ENCODE results near the gene PRMT9.
A peak's percentile ranks its signal among the peaks of the same experiment; 100 is the strongest.

The PRMT9 gene

GRCh38 chr4:147683717-147684700 lies at the start of gene PRMT9:
Gene PRMT9, minus strand, starts transcription at chr4:147684163. Its CDS starts 176 bp downstream, at chr4:147683987.
- peaks cover 0 to 12% (median 0%) of the 10 kb centered on the region in 4 donors for H3K4me1 ChIP-seq
- TF ChIP-seq CTCF (IDR thresholded peaks at IDR 0.05) = no peak
- no peaks in the 10 kb centered on the region for H3K9me3 ChIP-seq
- H3K4me3 ChIP-seq = peak within 1 kb of the TSS; percentile 78 to 92
- no peaks in the 10 kb centered on the region for H3K27me3 ChIP-seq
- peaks cover 0 to 8% (median 7%) of the 10 kb centered on the region in 3 donors for H3K36me3 ChIP-seq
- H3K27ac ChIP-seq = peak within 1 kb of the TSS; percentile 83 to 89
- peak; percentile 83 to 94 for DNase-seq
- intact Hi-C loops (cut with DNase I; ENCODE audit: low total_unique reads) = no loop called here

- intact Hi-C loops (cut with DNase I; ENCODE audit: low total_unique reads) = loop anchor here (5.0 to 10.0 kb wide), 2 partner anchors 92 to 130 kb away; no protein-coding TSS in a partner anchor
- Histone ChIP-seq H3K27ac (peak overlapping the region; percentile 89 to 96), H3K4me1 (peaks cover 0 to 41% (median 21%) of the 10 kb centered on the region in 4 donors), H3K9me3 (no peaks in the 10 kb centered on the region), H3K4me3 (peak overlapping the region; percentile 82 to 91), H3K27me3 (no peaks in the 10 kb centered on the region), H3K36me3 (no peaks in the 10 kb centered on the region)
- TF ChIP-seq CTCF (IDR thresholded peaks at IDR 0.05) = no peak
- peak in 1 of 2 donors; percentile 68 for DNase-seq
Measured at GRCh38 chr4:147732518-147733235, 48.7 kb upstream of the PRMT9 start.

- no peak for TF ChIP-seq CTCF (IDR thresholded peaks at IDR 0.05)
- intact Hi-C loops (cut with DNase I; ENCODE audit: low total_unique reads) = loop anchor here (5.0 to 10.0 kb wide), 2 partner anchors 93 to 130 kb away; no protein-coding TSS in a partner anchor
Measured at GRCh38 chr4:147731580-147732517, 47.9 kb upstream of the PRMT9 start, which contains the start of gene ARHGAP10. Gene ARHGAP10, plus strand, starts transcription at chr4:147732088. Its CDS starts 214 bp downstream, at chr4:147732302.

GRCh38 chr4:147730333-147730732 lies 46.4 kb upstream of the PRMT9 start:
- intact Hi-C loops (cut with DNase I; ENCODE audit: low total_unique reads) = loop anchor here (5.0 to 10.0 kb wide), 2 partner anchors 94 to 132 kb away; no protein-coding TSS in a partner anchor
- H3K9me3 ChIP-seq = no peaks in the 10 kb centered on the region
- no peak overlapping the region for H3K4me3 ChIP-seq
- H3K36me3 ChIP-seq = no peaks in the 10 kb centered on the region
- TF ChIP-seq CTCF (IDR thresholded peaks at IDR 0.05) = no peak
- H3K27me3 ChIP-seq = no peaks in the 10 kb centered on the region
- H3K4me1 ChIP-seq = peaks cover 0 to 18% (median 6%) of the 10 kb centered on the region in 4 donors
- DNase-seq = no peak
- no peak overlapping the region for H3K27ac ChIP-seq

More at GRCh38 chr4:147731580-147732517, 47.9 kb upstream of the PRMT9 start, which contains the start of gene ARHGAP10:
- Histone ChIP-seq H3K27ac (peak within 1 kb of the TSS; percentile 89 to 96), H3K36me3 (no peaks in the 10 kb centered on the region), H3K9me3 (no peaks in the 10 kb centered on the region), H3K27me3 (no peaks in the 10 kb centered on the region), H3K4me1 (peaks cover 0 to 33% (median 14%) of the 10 kb centered on the region in 4 donors), H3K4me3 (peak within 1 kb of the TSS; percentile 82 to 91)
- peak; percentile 75 to 88 for DNase-seq

Measured in tibial artery (tissue), 4 donors.